Right forelimb (tissue), 1 donor: ENCODE results near the gene CTSD.

Experiments used
- DNase-seq: peaks from one replicate; pipeline ENCODE4 v3.0.0-alpha.2; 2018

CTSD gene

DNA sequence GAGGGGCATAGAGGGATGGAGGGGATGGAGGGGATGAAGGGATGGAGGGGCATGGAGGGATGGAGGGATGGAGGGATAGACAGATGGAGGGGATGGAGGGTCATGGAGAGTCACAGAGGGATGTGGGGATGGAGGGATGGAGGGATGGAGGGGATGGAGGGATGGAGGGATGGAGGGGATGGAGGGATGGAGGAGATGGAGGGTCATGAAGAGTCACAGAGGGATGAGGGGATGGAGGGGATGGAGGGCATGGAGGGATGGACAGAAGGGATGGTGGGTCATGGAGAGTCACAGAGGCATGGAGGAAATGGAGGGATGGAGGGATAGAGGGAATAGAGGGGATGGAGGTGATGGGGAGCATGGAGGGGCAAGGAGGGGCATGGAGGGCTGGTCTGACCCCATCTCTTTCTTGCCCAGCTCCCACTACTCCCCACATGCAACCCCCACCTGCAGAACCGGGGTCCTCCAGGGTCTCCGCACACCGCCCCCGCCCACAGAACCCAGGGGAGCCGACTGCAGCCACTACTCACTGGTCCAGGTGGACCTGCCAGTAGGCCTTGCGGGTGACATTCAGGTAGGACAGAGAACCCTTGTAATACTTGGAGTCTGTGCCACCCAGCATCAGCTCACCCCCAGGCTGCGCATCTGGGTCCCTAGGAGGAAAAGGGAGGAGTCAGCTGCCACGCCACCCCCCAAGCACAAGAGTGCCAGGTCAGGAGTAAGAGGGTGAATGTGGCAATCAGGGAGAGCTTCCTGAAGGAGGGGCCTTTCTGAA, 9.2 kb downstream of the CTSD start:
- DNase-seq, result no peak

DNA sequence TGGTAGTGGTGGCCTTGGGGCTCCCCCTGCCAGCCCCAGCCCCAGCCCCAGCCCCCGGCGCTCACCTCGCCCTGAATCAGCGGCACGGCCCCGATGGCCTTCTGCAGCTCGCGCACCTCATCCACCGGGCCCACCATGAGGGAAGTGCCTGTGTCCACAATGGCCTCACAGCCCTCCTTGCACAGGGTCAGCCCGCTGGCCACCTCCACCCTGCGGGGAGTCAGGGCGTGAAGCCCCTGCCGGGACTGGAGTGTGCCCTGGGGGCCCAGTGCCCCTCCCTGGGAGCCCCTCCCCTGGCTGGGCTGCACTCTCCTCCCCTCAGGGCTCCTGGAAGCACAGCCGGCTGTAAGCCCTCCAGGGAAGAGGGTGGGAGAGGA, 9.8 kb downstream of the CTSD start:
- DNase-seq, result no peak

DNA sequence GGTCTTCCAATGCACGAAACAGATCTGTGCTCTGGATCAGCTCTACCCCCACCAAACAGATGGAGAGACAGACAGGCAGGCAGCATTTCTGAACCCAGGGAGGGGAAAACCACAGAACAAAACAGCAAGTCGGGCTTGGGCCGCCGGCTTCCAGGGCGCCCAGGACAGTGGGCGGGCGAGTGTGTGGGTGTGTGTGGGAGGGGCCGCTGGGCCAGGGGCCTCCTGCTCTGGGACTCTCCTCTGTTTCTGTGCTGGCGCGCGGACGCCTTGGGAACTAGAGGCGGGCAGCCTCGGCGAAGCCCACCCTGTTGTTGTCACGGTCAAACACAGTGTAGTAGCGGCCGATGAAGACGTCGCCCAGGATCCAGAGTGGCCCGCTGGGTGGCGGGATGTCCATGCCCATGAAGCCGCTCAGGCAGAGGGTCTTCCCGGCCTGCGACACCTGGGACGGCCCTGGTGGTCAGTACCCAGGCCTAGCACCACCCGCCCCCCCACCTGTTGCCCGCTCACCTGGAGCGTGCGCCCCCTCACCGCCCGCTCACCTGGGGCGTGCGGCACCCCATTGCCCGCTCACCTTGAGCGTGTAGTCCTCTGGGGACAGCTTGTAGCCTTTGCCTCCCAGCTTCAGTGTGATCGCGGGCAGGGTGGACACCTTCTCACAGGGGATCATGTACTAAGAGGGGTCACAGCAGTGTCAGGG, 10.3 kb downstream of the CTSD start:
- DNase-seq, result no peak

DNA sequence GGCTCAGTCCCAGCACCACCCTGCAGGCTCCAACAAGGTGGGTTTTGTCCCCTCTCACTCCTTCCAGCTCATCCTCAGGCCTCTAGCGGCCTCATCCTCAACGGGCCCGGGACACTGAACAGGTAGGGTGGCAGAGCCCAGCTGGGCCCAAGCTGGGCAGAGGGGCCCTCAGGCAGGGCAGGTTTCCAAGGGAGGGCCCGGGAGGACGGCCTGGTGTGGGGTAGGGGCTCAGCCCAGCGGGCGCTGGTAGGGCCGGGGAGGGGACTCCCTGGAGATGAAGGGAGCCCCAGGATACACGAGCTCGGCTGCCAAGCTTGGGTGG, 10.9 kb downstream of the CTSD start:
- no peak for DNase-seq

DNA sequence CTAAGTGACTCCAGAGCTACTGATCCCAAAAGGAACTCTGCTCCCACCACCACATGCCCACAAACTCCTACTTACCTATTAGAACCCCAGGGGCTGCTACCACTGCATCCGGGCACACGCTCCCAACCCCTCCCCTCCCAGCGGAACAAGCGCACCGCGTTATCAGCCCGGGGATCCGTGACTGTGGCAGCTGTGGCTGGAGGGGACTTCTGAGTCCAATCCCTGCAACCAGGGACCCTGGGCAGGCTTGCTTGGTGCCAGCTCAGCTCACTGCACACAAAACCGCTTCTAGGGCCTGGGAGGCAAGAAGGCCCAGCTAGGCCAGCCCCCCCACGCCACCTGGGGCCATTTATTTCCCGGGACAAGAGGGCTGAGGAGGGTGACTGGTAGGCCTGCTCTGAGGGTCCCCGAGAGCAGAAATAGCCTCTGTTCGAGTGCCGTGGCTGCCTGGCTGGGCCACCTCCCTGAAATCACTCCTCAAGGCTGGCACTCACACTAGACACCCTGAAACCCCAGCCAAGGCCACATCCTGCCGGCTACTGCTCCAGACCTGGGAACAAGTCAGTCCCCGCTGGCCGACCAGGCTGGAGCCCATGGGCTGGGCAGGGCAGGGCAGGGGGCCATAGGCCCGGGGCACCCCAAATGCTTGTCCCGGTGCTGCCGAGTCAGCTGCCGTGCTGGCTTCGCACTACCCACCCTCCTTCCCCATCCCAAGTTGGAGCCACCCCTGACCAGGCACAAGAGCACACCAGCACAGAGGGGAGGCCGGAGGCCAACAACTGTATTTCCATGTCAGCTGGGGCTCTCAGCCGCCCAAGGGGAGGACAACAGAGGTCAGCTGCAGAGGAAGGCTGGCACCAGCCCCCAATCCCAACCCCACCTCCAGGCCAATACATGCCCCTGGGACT, 11.5 kb downstream of the CTSD start:
- no peak for DNase-seq

DNA sequence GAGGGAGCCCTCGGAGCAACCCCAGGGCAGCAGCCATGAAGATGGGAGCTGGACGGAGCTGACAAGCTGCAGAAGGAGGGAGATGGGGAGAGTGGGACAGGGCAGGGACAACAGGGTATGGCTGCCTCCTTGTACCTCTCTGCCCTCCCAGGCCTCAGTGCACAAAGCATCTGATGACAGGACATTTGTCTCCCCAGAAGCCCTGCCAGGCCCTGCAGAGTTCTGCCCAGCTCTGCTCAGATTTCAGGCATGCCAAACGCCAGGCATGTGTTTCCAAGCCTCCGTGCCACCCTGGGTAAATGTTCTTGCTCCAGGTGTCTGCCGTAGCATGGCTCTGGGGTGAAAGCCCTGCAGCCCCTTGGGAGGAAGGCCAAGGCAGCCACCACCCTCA, 12.2 kb downstream of the CTSD start:
- DNase-seq, result no peak

DNA sequence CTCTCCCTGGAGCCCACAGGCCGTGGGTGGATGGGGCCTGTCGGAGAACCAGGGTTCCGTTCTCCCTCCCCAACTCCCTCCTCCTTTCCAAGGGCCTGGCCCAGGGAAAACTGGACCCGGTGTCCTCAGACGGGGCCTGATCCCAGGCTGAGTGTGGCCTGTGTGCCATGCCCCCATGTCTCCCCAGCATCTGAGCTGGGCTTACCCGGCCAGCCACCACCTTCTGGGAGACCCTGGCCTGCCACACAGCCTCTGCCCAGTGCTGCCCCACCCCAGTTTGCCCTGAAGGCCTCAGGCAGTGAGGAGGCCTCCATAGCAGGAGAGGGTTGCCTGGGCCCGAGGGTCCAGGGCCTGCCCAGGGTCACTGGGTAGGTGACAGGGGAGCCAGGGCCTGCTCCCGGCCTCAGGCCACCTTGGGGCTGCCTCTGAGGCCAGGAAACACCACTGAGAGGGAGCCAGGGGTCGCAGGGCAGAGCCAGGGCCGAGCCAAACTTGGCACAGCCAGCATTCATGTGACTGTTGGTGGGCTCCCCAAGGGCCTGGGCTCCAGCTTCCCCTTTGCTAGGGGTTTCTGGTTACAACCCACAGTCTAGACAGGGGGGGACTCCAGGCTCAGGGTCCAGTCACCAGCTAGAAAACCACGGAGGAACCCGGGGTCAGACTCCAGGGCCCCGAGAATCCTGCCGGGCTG, 12.7 kb downstream of the CTSD start:
- no peak for DNase-seq

DNA sequence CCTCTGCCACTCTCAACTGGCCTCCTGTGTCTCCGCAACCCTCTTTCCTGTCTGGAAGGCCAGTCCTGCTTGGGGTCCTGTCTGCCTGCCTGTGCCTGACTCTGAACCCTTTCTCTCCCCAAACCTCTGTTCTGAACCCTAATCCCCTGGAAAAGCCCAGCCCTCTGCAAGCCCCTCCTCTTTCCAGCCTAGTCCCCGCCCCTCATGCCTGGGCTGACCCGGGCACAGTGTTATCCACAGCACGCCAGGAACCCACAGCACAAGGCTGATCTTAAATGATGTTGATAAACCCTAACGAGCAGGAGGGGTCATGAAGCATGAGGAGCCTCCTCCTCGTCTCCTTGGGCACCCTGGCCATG, 13.3 kb downstream of the CTSD start, which contains the start of gene IFITM10:
Gene IFITM10, minus strand, starts transcription at position 115 of the 359 bp plus-strand sequence. CDS start 153 bp downstream, outside the sequence.
- DNase-seq, result no peak

DNA sequence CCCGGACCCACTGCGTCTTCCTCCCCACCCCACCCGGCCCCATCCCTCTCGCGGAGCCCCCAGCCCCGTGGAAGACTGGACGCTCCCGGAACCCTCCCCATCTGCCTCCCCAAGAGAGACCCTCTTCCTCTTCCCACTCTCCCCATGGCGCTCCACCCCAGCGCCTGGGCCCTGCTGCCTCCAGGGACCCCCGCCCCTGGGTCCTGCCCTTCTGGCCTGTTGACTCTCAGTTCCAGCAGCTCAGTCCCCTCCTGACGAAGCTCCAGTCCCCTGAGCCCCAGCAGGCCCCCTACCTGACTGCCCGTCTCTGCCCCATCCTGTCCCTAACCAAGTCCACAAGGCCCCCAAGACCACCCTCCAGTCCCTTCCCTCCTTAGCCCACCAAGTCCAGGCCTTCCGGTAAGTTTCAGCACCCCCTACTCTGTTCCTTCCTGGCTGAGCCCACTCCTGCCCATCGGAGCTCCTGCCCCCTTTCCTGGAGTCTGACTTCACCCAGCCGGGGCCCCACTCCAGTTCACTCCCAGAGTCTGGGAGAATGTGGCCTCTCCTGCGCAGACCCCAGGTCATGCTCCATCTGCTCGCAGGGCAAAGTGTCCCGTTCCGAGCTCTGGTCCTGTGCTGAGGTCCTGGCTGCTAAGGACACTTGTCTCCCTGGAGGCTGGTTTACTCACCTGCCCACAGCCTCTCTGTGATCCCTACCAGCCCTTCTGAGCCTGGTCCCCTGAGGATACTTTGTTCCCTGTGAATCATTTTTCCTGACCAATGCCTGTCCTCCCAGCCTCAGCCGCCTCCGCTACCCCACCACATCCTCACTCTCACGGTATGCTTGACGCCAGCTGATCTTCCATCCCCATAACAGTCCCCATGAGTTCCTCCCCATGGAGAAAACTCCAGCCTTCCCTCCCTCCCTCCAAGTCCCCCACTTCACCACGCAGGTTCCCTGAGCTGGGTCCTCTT, 14.1 kb downstream of the CTSD start:
- no peak for DNase-seq

DNA sequence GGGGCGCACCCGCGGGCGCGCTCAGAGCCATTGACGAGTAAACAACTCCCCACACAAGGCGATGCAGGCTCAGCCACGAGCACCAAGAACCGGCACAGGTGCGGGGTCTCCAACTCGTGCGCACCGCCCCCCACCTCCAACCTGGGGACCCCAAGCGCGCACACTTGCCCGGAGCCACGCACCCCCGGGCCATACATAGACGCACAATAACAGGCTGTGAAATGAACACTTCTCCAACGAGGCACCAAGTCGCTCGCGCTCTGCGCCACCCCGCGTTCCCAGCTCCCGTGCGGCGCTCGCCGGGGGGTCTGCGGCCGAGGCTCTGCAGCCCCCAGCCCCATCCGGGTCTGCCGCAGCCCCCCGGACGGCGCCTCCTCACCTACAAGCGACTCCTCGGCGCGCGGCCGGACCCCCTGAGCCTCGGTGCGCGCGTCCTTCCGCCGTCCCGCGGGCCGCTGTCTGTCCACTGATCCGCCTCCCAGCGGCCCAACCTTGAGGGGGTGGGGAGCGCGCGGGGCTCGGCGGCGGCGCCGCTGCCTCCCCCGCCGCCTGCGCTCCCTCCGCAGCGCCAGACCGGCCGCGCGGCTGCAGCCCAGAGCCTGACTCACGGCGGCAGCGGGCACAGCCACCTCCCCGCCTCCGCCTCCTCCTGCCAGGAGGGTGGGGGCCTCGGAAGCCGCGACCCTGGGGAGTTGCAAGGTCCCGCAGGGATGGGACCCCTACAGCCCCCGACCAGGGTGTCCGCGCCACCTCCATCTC, 14.9 kb downstream of the CTSD start:
- DNase-seq, result no peak

DNA sequence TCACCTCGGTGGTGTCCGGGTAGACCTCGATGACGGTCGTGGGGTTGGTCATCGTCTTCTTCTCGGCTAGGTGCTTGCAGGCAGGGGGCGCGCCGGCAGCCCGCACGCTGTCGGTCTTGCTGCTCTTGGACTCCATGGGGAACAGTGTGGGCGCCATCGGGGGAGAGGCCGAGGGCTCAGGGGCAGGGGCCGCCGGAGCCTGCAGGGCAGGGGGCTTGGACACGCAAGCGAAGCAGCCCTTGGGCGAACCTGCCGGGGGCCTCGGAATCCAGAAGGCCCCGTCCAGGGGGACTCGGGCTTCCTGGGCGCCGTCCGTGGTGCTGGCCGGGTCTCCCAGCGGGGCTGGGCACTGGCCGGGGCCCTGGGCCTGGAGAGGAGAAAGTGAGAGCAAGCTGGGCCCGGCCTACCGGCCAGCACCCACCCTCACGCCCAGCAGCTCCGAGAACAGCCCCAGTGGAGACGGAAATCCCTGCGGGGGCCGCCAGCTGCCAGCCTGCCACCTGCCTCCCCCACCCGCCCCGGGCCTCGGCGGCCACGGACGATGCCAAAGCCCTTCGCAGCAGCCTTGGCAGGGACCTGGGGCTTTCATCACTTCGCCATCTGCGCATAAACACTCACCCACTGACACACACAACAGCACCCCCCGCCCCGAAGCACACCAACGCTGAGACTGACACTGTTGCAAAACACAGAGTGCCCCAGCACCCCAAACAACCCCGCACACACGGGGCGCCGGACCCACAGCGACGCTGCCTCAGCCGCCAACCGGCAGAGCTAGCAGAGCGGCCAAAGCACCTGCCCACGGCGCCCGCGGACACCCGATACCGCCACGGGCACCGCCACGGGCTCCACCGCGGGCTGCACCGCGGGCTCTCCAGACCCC, 15.7 kb downstream of the CTSD start:
- no peak for DNase-seq

DNA sequence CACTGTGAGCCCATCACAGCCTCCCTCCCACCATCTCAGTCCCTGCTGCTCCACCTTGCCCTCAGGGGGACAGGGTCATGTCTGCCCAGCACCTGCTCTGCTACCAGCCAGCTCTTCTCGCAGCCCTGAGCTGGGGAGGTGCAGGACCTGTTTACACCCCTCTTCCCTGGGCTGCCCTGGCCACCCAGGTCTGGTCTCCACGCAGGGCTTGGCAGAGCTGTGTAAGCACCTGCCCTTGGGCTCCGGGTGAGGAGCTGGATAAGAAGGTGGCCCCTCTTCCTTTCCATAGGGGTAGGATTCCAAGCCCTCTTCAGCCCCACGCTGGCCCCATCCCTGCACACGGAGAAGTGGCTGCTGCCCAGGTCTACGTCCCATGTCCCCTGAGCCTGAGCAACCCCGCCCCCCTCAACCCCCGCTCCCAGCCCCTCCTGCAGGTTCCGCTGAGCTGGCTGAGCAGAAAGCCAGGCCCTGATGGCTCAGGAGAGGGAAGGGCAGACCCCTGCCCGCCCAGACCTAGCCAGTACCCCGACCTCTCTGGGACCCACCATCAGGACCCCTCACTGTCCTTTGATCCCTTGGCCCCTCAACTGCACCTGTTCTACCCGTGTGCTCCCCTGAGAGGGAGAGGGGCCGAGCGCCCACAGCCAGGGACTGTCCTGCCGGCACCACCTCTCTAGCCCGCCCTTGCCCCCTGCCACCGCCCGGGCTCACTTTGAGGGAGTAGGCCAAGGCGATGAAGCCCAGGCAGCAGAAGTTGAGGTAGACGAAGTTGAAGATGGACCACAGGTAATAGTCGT, 16.6 kb downstream of the CTSD start:
- DNase-seq, result no peak

DNA sequence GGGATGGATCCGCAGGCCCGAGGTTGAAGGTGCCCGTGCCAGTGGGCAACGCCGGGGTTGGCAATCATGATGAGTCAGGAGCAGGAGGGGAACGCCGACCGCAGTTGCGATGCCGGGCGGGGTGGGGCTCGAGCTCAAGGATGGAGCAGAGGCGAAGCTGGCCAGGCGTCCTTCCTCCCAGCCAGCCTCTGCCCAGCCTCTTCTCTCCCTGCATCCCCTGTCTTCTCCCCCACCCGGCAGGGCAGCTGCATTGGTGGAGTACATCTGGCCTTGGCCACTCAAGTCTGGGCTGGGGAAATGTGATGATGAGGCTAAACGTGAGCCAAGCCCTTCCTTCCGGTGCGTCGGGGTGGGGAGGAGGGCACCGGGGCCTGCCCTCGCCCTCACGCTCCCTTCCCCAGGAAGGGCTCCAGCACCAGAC, 17.2 kb downstream of the CTSD start:
- DNase-seq, result no peak

DNA sequence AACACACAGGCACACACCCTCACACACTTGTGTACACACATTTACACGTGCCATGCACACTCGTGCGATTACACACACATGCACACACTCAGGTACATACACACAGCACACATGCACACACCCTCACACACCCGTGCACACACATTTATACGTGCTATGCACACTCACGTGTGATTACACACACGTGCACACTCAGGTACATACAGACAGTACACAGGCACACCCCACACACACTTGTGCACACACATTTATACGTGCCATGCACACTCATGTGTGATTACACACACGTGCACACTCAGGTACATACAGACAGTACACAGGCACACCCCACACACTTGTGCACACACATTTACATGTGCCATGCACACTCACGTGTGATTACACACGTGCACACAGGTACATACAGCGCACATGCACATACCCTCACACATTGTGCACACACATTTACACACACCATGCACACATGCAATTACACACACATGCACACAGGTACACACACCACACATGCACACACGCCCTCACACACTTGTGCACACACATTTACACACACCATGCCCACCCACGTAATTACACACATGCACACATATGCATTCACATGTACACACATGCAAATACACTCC, 17.9 kb downstream of the CTSD start:
- DNase-seq, result no peak

DNA sequence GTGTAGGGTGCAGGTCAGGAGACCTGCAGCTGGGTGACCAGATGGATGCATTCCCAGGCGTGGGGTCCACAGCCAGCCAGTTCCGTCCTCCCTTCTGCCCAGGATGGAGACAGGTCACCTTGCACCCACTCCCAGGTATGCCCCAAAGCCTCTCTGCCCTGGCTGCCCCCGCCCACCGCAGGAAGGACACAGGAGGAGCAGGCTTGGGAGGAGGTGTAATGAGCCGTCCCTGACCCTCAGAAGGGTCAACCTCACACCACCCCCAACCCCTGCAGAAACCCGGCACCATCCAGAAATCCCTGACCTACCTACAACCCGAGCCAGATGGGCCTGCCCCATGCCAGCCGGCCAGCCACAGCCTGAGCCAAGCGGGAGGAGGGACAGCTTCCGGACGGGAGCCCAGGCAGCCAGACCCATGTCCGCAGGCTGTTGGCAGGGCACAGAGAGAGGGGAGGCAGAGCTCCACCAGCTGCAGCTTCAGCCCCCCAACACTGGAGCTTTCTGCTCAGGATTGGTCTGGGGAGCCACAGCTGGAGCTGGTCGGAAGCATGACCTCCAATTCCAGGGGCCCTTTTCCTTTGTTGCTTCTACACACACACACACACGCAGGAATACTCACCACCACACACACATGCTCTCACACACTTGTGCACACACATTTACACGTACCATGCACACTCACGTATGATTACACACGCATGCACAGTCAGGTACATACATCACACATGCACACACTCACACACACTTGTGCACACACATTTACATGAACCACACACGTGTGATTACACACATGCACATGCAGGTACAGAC, 18.6 kb downstream of the CTSD start:
- DNase-seq, result no peak

DNA sequence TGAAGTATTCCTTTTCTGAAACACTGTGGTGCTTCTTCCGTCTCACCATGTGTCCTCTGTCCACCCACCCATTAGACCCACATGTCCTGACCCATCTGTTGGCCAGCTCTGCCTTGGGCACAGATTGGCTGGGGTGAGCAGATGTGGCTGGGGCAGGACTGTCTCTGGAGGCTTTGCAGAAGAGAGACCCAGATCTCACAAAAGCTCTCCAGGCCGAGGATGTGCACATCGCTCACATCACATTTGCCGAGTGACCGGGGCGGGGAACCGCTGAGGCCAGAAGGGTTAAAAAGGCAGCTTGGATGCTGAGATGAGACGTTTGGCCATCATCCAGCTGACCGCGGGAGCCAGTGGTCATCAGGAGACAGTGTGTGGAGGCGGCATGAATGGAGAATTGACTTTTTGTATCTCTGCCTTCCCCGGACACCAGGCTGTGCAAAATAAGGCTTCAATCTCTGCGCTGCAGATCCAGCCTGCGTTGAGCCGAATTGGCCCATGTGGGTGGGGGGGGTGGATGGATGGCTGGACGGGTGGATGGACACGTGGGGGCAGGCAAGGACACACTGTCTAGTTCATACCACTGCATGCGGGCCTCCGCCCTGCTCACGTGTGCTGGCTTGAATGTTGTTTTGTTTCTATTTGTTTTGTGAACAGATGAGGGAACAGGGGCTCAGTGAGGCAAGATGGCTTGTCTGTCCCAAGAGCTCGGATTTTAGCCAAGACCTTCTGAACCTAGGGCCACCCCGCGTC, 19.4 kb downstream of the CTSD start:
- DNase-seq, result no peak

DNA sequence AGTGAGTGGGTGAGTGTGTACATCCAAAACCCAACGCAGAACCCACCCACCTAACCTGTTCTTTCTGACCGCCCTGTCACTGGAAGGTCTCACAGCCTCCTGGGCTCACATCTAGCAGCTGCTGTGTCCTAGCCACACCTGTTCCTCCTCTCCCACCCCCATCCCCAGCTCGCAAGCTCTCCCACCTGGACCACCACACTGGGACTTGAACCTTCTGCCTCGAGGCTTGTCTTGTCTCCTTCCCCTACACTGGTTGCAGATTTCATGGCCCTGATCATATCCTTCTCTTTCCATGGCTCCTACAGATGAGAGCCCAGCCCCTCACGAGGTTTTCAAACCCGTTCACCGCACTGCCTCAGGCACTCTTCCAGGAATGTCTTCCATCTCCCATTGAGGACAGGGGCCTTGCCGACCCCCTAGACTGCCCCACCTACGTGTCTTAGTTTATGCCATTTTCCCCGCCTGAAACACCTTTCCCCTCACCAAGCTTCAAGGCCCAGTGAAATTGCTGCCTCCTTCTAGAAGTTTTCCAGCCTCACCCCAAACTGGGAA, 20.1 kb downstream of the CTSD start:
- DNase-seq, result no peak
